HG03342 (cell line): ENCODE measurements around the gene C13orf46.

Source experiments
- ATAC-seq: cut with Tn5 transposase; IDR thresholded peaks from one replicate; pipeline ENCODE4 v1.9.1; 2021; ENCODE audit warnings: mild to moderate bottlenecking, moderate library complexity; ENCODE audit not compliant: unreplicated experiment

C13orf46 gene

DNA sequence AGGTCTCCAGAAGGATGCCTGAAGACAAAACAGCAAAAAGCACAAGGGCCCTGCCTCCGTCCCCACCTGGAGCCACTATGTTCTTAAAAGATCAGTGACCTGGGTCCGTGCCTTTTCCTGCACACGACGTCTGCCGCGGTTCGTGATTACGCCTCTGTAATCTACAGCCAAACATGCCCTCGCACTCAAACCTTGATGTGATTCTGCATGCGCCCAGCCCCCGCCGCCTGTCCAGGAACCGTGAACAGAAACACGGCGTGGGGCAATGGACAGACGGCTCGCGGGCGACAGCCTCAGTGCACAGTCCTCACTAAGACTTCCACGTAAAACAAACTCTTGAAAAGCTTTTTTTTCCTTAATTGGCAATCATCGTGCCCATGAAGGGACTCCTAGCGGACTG, 15.5 kb downstream of the C13orf46 start:
- no peak for ATAC-seq

DNA sequence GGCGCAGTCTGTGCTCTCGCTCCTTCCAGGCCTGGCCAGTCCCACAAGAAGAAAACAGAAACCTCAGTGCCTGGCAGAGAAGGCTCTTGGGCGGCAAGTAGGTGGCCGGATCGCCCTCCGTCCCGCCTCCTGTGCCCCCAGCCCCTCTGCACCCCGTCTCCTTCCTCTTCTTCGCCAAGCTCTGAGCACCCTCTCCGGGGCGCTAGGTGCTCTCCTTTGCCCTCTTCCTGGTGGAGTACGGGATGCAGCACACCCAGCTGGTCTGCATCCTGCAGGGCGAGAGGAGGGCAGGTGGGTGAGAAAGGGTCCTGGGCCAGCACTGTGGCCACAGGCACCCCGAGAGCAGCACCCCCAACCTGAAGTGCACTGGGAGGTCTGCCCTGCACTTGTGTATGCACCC, 17.3 kb downstream of the C13orf46 start:
- ATAC-seq: no peak

DNA sequence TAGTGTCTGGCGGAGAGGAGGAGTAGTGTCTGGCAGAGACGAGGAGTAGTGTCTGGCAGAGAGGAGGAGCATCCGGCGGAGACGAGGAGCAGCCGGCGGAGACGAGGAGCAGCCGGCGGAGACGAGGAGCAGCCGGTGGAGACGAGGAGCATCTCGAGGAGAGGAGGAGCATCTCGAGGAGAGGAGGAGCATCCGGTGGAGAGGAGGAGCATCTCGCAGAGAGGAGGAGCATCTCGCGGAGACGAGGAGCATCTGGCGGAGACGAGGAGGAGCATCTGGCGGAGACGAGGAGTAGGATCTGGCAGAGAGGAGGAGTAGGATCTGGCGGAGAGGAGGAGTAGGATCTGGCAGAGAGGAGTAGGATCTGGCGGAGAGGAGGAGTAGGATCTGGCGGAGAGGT, 18.2 kb downstream of the C13orf46 start:
- no peak for ATAC-seq

DNA sequence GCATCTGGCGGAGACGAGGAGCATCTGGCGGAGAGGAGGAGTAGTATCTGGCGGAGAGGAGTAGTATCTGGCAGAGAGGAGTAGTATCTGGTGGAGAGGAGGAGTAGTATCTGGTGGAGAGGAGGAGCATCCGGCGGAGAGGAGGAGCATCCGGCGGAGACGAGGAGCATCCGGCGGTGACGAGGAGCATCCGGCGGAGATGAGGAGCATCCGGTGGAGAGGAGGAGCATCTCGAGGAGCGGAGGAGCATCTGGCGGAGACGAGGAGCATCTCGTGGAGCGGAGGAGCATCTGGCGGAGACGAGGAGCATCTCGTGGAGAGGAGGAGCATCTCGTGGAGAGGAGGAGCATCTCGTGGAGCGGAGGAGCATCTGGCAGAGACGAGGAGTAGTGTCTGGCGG, 18.6 kb downstream of the C13orf46 start:
- ATAC-seq: no peak

DNA sequence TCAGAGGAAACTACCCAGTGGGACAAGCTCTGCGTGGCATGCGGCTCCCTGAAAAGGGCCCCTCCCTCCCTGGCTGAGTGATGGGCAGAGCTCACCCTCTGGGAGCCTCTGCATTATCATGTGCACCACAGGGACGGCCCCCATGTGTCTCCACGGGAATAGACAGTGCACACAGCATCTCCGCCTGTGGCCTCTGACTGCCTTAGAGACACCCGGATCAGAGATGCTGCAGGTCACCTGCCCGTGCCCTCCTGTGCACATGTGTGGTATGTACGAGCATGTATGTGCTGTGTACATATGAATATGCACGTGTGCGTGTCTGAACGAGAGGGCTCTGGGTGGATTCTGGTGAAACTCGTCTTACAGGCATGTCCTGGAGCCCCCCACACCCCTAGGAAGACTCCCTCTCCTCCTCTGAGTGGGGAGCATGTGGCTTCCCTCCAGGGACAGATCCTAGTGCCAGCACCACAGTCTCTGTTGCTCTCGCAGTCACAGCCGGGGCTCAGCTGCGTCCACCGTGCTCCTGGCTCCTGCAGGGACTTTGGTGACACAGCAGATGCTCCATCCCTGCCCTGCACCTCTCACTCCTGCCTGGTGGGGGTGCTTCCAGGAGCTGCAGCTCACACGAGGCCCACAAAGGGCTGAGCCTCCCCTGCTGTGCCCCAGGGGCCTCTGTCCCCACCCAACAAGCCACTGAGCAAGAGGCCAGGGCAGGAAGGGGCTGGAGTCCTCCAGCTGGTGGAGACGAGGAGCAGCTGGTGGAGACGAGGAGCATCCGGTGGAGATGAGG, 19.6 kb downstream of the C13orf46 start:
- ATAC-seq: no peak

DNA sequence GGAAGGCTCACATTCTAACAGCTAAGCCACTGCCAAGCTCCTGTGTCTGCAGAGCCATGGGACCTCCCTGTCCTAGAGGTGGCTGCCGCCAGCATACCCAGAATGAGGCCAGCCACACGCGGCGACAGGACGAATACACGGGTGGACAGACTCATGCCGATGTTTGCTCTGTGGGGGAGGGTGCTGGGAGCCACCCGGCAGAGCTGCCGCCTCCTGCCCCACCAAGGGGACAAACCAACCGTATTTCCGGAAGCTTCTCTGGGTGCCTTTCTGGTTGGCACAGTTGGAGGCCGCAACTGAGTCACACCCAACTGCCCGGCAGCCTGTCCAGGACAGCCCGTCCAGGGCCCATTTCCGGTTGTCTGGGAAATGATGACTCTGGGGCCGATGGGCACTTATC, 20.3 kb downstream of the C13orf46 start:
- ATAC-seq: no peak

DNA sequence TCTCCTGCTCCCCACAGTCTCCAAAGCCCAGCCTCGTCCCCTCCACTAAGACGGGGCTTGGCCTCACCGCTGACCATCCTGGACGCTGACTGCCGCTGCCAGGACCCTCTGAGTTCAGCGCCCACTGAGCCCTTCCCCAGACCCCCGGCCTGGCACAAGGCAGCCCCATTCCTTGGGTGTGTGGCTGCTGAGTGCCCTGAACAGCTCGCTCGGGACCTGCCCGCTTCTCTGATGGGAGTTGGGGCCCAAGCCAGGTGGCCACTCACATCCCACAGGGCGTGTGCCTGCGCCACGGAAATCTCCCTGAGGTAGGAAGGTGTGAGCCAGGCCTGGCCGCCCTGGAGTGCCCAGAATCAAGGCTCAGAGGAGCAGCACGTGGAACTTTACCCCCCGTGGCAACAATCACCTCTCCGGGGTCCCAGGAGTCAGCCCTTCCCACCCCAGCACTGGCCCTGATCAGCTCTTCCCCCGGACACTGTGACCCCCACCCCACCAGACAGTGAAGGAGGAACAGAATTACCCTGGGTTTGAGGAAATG, 20.8 kb downstream of the C13orf46 start:
- no peak for ATAC-seq

DNA sequence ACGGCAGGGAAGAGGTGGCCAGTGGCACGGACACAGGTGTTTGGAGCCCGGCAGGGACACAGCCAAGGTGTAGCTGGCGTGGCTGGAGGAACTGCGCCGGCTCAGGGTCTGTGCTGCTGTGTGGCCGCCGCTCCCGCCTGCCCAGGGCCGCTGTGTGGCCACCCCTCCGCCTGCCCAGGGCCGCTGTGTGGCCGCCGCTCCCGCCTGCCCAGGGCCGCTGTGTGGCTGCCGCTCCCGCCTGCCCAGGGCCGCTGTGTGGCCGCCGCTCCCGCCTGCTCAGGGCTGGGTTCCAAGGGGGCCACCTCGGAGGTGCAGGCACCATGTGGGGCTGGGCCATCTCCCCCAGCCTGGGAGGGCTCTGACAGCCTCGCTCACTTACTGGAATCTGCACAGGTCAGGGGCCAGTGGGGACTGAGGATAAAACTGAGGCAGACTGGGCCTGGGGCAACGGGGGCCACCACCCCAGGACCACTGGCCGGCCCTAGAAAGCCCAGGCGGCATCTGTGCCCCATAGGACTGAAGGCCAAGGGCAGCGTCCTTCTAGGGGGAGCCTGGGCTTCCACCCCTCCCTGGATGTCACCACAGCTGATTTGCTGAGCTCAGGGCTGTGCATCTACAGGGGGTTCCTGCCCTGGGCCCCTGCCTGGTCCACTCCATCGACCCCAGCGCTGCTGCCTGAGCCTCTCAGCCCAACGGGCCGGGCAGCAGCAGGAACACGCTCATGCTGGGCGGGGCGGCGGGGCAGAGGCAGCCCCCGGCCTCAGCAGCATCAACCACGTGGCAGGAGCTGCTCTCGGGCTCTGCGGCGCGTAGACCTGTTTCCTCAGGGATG, 21.5 kb downstream of the C13orf46 start:
- ATAC-seq: no peak

DNA sequence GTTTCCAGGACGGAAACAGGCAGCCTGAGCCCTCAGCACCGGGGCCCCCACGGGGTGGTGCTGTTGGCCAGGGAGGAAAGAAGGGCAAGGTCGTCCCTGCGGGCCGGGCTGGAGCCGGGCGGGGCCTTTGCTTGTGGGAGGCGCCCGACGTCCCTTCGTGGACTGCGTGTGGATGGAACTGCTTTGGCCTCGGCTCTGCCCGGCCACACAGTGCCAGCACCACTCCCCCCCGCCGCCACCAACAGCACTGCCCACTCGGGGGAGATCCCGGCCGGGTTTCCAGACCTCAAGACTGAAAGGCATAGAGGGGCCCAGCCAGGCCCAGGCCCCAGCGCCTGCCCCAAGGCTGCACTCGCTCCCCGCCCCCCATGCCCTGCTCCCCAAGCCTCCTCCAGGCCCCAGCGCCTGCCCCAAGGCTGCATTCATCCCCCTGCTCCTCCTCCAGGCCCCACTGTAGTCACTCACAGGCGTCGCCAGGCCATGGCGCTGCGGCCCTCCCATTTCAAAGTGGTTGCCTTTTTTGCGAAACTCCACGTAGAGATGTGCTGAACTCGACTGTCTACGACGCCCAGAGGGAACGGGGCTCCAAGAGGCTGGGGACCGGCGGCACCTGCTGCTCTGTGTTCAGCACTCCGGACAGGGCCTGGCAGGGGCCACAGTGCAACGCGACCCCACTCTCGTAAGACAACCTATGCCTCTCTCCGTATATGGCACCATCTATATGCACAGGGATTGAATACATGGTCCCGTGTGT, 22.5 kb downstream of the C13orf46 start:
- peak; percentile 78 for ATAC-seq

DNA sequence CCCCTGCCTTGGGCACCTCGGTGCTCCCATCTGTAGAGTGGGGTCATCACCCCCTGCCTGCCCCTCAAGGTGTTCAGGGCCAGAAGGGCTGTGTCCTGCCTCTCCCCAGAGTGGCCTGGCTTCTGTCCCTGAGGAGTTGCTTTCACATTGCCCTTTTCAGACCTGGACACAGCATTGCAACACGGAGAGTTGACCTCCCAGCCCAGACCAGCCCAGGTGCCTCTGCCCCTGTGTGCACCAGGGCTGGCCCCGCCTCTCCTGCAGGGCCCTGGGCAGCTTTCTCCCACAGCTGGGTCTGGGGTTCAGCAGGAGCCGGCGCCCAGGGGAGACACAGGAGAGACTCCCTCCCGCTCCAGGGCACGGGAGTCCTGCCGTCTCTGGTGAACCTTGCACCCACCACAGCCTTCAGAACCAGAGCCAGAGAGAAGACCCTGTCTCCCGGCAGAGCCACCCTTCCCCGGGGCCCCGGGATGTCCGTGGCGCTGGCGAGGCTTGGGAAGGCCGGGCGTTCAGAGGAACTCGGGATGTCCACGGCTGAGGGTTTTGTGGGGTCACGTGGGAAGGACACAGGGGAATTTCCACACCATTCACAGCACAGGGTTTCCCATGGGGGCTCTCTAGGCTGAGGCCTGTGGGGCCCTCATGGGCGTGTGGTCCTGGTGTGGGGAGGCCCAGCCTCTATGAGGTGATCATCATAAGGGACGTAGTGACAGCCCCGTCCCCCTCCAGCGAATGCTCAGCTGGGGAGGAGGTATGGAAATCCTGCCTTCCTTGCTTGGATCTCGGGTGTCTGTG, 23.2 kb downstream of the C13orf46 start:
- ATAC-seq: peak; percentile 15

DNA sequence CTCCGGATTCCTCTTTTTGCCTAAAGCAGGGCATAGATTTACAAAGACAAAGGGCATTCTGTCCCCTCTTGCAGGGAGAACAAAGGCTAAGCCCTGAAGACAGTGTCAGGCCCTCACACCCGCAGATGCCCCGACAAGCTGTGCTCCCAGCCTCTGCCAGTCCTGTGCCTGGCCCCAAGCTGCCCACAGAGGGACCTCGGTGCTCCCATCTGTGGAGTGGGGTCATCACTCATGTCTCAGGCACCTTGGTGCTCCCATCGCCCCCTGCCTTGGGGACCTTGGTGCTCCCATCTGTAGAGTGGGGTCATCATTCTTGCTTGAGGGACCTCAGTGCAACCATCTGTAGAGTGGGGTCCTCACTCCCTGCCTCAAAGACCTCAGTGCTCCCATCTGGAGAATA, 24.3 kb downstream of the C13orf46 start:
- no peak for ATAC-seq

DNA sequence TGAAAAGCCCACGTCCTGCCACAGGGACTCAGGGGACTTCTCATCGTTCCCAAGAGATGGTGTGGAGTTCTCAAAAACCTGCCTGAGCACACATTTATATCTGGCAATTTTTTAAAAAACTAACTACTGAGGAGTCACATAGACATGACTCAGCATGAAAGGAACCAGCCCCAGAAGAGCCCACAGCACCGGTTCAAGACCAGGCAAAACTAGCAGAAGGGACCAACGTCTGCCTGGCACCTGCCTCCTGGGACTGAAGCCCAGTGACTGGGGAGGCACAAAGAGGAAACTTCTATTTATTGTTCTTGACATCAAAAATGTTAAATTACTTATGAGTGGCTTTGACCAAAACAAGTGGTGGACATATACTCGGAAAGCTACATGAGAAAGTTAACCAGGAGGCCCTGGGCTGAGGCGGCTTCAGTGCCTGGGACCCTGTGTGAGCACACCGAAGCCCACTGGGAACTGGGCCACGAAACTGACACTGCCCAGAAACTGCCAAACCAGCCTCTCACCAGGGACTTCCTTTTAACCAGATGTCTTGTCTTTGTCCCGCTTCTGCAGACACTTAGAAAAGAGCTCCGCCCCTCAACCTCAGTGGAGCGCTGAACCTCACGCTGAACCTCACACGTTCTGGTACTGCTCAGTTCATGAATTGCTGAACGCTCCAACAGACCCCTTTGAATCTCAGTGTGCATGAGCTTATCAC, 25.7 kb downstream of the C13orf46 start:
- ATAC-seq: no peak

DNA sequence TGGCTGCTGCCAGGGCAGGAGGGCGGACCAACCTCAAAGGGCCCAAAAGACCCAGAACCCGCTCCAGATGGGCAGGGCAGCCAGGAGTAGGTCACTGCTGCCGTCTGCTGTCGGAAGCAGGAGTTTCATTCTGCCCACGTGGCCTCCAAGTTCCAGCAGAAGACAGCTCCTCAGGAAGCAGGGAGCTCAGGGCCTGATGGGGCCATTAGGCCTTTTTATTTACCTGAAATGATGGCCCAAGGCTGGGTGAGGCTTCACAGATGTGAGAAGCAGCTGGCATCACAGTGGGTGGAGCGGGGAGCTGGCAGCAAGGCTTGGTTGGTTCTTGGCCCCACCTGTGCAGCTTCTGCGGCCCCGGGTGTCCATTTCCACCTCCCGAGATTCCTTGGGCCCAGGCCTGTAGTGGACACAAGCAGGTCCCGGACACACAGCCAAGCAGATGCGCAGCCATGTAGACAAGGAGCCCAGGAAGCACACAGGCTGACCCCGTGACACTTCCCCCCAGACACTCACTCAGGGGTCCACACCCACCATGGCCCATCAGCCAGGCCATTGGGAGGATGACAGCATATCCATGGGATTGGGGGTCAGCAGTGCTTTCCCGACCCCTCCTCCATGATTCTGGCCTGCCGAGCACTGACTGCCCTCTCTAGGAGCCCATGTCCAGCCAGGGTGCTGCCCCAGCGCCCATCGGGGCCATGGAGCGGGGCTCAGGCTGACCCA, 26.4 kb downstream of the C13orf46 start:
- no peak for ATAC-seq

DNA sequence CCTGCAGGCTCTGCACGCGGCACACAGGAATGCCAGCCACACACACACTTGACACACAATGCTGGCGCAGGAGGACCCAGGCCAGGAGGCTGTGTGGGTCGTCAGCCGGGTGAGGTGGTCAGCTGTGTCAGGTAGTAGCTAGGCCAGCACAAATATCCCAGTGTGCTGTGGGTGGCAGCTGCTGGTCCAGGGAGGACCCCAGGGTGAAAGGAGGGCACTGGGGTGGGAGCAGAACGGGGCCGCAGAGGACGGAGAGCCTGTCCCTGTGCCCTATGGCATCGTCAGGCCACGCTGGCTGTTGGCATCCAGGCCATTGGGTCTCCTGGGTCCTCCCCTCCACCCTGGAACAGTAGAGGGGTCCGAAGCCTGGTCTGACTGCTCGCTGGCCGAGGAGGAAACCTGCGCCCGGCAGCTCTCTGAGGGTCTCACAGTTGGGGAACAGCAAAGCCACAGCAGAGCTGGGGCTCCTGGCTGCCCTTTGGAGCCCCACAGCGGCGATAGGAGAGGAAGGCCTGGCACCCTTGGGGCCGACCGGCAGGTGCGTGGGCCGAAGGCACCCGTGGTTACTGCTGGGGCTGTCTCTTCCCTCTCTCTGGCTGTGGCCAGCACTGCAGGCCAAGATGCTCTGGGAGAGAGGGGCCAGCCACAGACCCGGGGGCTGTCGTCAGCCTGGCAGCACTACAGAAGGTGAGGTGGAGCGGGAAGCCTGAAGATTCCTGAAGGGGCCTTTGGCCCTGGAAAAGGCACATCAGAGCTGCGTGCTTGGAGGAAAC, 27.3 kb downstream of the C13orf46 start:
- ATAC-seq: no peak

DNA sequence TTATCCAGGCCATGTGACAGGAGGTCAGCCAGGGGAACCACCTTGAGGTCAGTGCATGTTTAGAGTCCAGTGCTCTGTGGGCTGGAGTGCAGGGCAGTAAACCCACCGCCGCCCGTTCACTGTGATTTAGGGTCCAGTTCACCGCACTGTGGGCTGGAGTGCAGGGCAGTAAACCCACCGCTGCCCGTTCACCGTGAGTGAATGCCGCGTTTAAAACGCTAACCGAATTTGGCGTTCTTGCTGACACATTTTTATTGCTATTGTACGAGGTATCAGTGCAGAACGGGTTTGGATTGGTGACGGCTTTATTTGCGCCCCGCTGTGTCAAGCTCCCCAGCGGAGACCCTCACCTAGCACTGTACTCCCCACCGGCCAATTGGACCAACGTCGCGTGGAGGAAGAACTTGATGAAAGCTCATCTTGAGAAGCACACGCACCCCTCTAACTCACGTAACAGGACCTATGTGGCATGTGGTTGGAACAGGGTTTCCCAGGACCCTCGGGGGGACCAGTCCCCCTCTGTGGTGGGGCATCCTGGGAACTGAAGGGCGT, 27.9 kb downstream of the C13orf46 start:
- ATAC-seq: no peak

DNA sequence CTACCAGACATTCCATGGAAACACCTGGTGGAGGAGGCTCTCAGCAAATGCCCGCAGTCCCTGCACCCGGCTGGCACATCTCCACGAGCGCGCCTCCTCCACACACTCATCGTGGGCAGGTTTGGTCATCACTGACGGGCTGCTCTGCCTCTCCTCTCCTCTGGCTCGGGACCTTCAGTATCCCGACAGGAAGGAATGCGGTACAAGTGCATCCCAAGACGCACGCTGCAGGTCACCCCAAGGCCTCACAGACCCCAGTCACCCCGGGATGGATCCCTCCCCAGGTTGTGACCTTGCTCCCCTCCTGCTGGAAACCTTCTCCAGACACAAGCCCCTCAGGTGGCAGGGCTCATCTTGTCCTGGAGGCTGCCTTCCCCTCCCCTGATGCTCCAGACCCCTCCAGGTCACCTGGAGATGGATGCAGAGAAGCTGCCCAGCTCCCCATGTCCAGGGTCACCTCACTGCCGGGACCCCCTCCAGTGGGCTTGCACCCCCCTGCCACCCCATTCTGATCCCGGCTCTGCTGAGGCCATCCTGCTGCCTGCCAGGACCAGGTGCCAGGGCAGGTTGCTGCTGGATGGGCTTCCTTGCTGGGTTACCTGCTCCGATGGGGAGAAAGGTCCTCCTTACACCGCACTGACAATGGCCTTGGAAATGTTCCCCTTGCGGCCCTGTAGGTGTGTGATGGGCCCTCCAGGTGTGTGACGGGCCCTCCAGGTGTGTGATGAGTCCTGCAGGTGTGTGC, 29.9 kb downstream of the C13orf46 start:
- no peak for ATAC-seq

DNA sequence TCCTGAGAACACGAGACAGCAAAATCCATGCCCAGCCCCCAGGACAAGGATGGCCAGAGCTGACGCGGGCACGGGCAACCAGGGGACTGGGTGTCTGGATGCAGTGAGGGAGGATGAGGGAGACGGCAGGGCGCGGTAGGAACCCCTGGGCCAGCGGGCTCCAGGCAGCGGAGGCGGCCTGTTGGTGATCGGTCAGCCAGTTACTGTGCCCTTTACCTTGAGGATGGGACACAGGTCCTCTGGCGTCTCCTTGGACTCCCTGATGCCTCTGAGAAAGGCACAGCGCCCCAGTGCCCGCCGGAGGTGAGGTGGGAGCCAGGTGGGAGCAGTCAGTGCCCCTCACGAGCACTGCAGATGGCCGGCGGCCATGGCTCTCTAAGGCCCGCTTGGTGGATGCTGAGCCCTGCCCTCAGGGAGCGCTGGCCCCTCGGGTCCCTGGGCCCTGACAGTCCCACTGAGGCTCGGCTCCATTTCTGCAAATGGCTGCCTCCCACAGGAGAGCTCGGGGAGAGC, 31.2 kb downstream of the C13orf46 start:
- ATAC-seq: no peak
